HPDE6-E6E7 (cell line): ENCODE data around the gene NPEPL1.
"Not testable (repeated sequence)": the region's sequence is repeated elsewhere in the genome, so short reads cannot be mapped to it uniquely, and the experiment has no call there.

Experiments used
- DNase-seq: peaks from one replicate; pipeline ENCODE4 v3.0.0; 2011; ENCODE audit warnings: missing footprints; ENCODE audit errors: extremely low spot score

NPEPL1 gene

GRCh38 chr20:58714340-58714922 is 21.8 kb downstream of the NPEPL1 start:
- DNase-seq = no peak

GRCh38 chr20:58714923-58715351 is 22.3 kb downstream of the NPEPL1 start:
- DNase-seq = no peak

DNA sequence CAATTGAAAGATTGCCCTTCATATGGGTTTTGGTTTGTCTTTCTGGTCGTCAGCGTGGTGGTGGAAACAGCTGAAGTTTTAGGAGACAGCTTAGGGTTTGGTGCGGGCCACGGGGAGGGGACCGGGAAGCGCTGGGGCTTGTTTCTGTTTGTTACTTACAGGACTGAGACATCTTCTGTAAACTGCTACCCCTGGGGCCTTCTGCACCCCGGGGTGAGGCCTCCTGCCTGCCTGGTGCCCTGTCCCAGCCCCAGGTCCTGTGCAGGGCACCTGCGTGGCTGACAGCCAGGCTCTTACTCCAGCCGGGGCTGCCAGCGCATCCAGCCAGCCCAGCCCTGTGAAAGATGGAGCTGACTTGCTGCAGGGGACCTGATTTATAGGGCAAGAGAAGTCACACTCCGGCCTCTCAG is 22.8 kb downstream of the NPEPL1 start:
- DNase-seq = no peak

DNA sequence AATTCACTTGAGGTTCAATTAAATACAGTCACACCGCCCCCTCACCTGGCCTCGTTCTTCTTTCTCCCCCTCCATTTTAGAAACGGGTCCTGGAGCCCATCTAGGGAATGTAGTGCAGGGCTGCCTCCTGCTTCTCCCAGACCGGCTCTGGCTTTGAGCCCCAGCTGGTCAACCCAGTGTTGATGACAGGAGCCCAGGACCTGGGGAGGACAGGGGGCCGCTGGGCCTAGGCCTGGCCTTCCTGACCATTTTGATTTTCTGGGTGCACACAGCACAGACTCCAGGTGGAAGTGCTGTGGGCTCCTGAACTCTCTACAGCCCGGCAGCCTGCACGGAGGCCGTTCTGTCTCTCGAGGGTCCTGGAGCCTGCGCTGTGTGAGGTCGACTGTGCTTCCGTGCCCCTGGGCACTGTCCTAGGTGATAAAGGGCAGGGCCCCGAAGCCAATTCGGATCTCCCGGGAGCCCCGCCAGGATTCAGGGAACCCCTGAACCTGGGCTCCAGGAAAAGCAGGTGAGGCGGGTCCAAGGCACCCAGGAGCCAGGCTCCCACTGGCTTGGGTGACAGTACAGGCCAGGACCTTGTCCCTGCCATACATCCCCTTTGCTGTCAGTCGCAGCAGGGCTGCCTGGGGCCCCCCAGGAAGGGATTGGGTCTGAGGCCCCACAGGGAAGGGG is 23.3 kb downstream of the NPEPL1 start:
- DNase-seq = no peak

GRCh38 chr20:58716476-58717277 is 24.1 kb downstream of the NPEPL1 start:
- DNase-seq = no peak

GRCh38 chr20:58717278-58718091 is 24.9 kb downstream of the NPEPL1 start:
- DNase-seq = no peak

DNA sequence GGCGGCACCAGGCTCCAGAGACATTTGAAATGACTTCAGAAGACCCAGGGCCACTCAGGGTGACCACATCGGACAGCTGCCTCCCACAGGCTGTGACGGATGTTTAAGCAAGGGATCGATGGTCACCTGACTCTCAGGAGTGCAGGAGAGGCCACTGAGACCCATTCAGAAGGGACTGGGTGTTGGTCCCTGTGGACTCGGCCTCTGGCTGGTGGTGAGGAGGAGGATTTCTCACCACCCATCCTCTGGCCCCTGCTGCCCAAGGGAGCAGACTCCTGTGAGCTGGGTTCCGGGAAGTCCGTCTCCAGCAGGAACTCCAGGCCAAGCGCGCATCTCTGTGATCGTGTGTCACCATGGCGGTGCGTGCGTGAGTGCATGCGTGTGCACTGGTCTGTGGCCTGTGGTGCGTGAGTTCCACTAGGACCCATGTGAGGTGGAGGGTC is 25.5 kb downstream of the NPEPL1 start:
- no peak for DNase-seq

DNA sequence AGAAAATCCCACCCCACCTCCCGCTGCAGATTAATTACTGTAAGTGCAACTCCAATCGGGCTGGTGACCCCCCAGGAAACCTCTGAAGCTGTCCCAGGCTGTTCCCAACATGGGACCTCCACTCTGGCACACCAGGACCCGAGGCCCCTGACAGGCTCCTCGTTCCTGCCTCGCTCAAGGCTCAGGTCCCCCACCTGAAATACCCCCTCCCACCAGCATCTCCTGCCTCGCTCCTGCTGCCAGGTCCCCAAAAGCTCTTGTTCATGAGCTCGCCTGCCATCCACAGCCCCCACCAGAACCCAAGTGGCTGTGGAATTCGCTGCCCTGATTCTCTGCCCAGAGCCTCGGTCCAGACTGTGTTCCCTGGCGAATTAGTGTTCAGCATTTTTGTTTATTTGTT is 26.1 kb downstream of the NPEPL1 start:
- no peak for DNase-seq

GRCh38 chr20:58719258-58719657 is 26.7 kb downstream of the NPEPL1 start:
- DNase-seq = no peak

DNA sequence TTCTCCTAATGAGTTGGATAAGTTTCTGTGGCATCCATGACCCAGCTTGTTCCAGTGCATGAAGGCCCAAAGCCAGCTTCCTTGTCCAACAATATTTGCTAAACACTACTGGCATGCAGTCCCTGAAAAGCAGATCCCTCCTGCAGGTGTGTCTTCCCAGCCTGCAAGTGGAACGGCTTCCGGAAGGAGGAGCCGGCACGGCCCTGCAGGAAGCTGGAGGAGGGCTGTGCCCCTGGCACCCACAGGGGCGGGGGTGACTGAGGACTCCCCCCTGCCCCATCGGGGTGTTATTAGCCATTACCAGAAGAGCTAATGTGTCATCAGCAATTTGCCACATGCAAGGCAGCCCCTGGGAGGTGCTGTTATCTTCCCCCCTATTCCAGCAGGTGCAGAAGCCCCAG is 27.4 kb downstream of the NPEPL1 start:
- no peak for DNase-seq

DNA sequence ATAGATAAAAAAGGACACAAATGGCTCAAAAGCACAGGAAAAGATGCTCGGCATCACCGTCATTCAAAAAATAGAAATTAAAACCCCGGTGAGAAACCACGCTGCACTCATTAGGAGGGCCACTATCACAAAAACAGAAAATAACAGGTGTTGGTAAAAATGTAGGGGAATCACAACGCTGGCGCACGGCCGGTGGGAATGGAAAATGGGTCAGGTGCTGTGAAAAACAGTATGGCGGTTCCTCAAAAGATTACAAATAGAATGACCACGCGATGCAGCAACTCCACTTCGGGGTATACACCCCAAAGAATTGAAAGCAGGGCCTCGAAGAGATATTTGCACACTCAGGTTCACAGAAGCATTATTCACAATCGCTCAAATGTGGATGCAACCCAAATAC is 28.3 kb downstream of the NPEPL1 start:
- DNase-seq = no peak

GRCh38 chr20:58721951-58722778 is 29.6 kb downstream of the NPEPL1 start:
- no peak for DNase-seq

DNA sequence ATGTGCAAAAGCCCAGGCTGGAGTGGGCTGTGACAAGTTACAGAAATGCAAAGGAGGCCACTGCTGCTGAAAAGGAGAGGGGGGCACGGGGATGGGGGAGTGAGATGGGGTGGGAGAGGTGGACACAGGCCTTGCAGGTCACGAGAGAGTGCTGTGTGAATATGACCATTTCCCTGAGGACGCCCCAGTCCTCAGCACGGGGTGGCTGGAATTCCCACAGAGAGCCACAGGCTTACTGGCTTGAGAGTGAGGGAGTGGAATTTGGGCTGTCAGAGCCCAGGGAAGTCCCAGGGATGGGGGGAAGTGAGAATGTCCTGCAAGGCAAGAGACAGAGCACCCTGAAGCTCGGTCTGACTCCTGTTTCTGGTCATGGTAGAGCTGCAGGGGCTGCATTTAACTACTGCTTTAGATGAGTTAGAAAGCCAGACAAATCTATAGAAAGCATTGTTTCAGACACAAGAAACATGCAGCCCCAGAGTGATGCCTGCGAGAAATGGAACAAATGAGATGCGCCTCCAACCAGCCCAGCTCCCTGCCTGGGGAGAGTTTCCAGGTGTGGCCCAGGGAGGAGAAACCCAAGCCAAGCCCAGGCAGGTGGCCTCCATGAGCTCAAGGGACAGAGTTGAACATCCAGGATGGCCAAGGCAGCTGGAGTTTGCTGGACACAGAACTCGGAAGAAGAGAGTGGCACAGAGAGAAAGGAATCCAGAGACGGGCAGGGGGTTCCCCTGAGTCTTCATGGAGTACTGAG is 30.5 kb downstream of the NPEPL1 start:
- no peak for DNase-seq

DNA sequence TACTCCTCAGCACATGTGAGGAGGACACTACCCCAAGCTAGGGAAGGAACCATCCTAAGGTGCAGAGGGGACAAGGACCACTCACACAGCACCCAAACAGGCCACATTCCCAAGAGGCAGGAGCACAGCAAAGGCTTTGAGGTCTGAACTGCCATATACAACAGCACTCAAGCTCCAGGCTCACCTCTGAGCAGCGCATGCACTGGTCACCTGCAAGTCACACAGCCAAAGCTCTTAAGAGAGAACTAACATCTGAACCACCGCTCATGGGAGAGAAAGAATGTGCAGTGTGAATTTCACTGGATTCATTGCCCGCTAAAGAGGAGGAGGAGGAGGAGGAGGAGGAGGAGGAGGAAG is 31.0 kb downstream of the NPEPL1 start:
- DNase-seq = no peak

GRCh38 chr20:58726156-58726555 is 33.6 kb downstream of the NPEPL1 start:
- DNase-seq = not testable (repeated sequence)

GRCh38 chr20:58731192-58731591 is 38.6 kb downstream of the NPEPL1 start:
- no peak for DNase-seq

GRCh38 chr20:58737198-58737597 is 44.6 kb downstream of the NPEPL1 start:
- DNase-seq = no peak

GRCh38 chr20:58740356-58741308 is 48.0 kb downstream of the NPEPL1 start:
- DNase-seq = no peak

GRCh38 chr20:58741384-58741783 is 48.8 kb downstream of the NPEPL1 start:
- DNase-seq = no peak
